ENCODE measurements around the gene VIL1.

The VIL1 gene

DNA sequence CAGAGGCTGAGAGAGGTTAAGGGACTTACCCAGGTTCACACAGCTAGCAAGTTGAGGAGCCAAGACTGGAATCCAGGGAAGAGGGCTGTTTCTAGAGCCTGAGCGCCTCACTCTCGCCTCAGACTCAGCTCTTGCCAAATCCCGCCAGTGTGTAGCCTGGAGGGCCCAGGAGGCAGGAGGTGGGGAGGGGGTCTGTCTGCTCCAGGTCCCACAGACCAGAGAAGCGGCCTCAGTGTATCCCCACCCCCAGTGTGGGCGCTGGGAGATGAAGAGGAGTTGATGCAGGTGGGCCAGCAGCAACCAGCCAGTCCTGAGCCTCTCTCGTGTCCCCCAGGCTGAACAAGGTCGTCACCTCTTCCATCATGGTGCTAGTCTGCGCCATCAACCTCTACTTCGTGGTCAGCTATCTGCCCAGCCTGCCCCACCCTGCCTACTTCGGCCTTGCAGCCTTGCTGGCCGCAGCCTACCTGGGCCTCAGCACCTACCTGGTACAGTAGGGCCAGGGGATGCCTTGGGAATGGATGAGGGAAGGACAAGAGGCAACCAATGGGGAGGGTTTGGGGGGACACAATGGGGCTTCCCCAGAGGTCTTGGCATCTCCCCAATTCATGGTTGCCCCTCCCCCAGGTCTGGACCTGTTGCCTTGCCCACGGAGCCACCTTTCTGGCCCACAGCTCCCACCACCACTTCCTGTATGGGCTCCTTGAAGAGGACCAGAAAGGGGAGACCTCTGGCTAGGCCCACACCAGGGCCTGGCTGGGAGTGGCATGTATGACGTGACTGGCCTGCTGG lies 24.4 kb upstream of the VIL1 start:
- ATAC-seq, result no peak
- no peak for TF ChIP-seq ZFP3 (CRISPR knock-in tag; IDR thresholded peaks at IDR 0.05)
- no peak for TF ChIP-seq CREB5 (CRISPR knock-in tag; IDR thresholded peaks at IDR 0.05; ENCODE audit: low read depth)
- TF ChIP-seq ESRRG (CRISPR knock-in tag; IDR thresholded peaks at IDR 0.05), result no peak
- TF ChIP-seq BACH2 (CRISPR knock-in tag; IDR thresholded peaks at IDR 0.05; ENCODE audit: borderline replicate concordance), result no peak
- no peak for TF ChIP-seq ISL1 (CRISPR knock-in tag; IDR thresholded peaks at IDR 0.05)
- no peak for TF ChIP-seq ARNTL (CRISPR knock-in tag; IDR thresholded peaks at IDR 0.05; ENCODE audit: borderline replicate concordance, low read depth)
- no peak for TF ChIP-seq TOX (CRISPR knock-in tag; IDR thresholded peaks at IDR 0.05; ENCODE audit: borderline replicate concordance)
- no peak for TF ChIP-seq RARB (CRISPR knock-in tag; IDR thresholded peaks at IDR 0.05)
- TF ChIP-seq, protein P1, sequence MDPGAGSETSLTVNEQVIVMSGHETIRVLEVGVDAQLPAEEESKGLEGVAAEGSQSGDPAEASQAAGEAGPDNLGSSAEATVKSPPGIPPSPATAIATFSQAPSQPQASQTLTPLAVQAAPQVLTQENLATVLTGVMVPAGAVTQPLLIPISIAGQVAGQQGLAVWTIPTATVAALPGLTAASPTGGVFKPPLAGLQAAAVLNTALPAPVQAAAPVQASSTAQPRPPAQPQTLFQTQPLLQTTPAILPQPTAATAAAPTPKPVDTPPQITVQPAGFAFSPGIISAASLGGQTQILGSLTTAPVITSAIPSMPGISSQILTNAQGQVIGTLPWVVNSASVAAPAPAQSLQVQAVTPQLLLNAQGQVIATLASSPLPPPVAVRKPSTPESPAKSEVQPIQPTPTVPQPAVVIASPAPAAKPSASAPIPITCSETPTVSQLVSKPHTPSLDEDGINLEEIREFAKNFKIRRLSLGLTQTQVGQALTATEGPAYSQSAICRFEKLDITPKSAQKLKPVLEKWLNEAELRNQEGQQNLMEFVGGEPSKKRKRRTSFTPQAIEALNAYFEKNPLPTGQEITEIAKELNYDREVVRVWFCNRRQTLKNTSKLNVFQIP (CRISPR knock-in tag; IDR thresholded peaks at IDR 0.05; ENCODE audit: borderline replicate concordance, low read depth), result no peak
- no peak for TF ChIP-seq ZC3H10 (CRISPR knock-in tag; IDR thresholded peaks at IDR 0.05)
- TF ChIP-seq TCF4 (CRISPR knock-in tag; IDR thresholded peaks at IDR 0.05; ENCODE audit: borderline replicate concordance), result no peak
- TF ChIP-seq, protein P2, sequence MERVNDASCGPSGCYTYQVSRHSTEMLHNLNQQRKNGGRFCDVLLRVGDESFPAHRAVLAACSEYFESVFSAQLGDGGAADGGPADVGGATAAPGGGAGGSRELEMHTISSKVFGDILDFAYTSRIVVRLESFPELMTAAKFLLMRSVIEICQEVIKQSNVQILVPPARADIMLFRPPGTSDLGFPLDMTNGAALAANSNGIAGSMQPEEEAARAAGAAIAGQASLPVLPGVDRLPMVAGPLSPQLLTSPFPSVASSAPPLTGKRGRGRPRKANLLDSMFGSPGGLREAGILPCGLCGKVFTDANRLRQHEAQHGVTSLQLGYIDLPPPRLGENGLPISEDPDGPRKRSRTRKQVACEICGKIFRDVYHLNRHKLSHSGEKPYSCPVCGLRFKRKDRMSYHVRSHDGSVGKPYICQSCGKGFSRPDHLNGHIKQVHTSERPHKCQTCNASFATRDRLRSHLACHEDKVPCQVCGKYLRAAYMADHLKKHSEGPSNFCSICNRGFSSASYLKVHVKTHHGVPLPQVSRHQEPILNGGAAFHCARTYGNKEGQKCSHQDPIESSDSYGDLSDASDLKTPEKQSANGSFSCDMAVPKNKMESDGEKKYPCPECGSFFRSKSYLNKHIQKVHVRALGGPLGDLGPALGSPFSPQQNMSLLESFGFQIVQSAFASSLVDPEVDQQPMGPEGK (CRISPR knock-in tag; IDR thresholded peaks at IDR 0.05; ENCODE audit: borderline replicate concordance), result no peak
- TF ChIP-seq ZNF565 (CRISPR knock-in tag; conservative IDR thresholded peaks at IDR 0.05; ENCODE audit: low read depth), result no peak
- no peak for TF ChIP-seq ZNF8 (CRISPR knock-in tag; IDR thresholded peaks at IDR 0.05)
- TF ChIP-seq ZFP30 (CRISPR knock-in tag; IDR thresholded peaks at IDR 0.05), result no peak
- no peak for TF ChIP-seq SNAI2 (CRISPR knock-in tag; IDR thresholded peaks at IDR 0.05)
- TF ChIP-seq PPARA (CRISPR knock-in tag; IDR thresholded peaks at IDR 0.05; ENCODE audit: borderline replicate concordance), result no peak
- TF ChIP-seq CSDC2 (CRISPR knock-in tag; IDR thresholded peaks at IDR 0.05), result no peak

DNA sequence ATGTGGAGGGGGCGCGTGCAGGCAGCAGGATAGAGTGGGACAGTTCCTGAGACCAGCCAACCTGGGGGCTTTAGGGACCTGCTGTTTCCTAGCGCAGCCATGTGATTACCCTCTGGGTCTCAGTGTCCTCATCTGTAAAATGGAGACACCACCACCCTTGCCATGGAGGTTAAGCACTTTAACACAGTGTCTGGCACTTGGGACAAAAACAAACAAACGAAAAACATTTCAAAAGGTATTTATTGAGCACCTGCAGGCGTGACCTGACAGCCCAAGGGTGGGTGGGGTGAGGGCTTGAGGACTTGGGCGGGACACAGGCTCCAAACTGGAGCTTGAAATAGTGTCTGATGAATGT lies 23.9 kb upstream of the VIL1 start:
- no peak for ATAC-seq
- no peak for TF ChIP-seq ISL1 (CRISPR knock-in tag; IDR thresholded peaks at IDR 0.05)

DNA sequence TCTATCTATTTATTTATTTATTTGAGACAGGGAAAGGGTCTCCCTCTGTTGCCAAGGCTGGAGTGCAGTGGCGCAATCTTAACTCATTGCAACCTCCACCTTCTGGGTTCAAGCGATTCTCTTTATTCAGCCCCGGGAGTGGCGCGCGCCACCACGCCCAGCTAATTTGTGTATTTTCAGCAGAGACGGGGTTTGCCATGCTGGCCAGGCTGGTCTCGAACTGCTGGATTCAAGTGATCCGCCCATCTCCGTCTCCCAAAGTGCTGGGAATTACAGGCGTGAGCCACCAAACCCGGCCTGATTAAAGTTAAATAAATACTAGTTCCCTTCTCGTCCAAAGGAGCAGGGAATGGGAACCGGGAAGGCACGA lies 23.5 kb upstream of the VIL1 start:
- no peak for ATAC-seq
- TF ChIP-seq CSDC2 (CRISPR knock-in tag; IDR thresholded peaks at IDR 0.05), result no peak
- TF ChIP-seq, protein P1 (CRISPR knock-in tag; IDR thresholded peaks at IDR 0.05; ENCODE audit: borderline replicate concordance, low read depth), result no peak
- no peak for TF ChIP-seq OSR1 (CRISPR knock-in tag; IDR thresholded peaks at IDR 0.05)
- TF ChIP-seq PPARA (CRISPR knock-in tag; IDR thresholded peaks at IDR 0.05; ENCODE audit: borderline replicate concordance), result no peak
- TF ChIP-seq GLIS3 (CRISPR knock-in tag; IDR thresholded peaks at IDR 0.05), result no peak
- TF ChIP-seq ESRRG (CRISPR knock-in tag; IDR thresholded peaks at IDR 0.05), result no peak
- no peak for TF ChIP-seq ZNF8 (CRISPR knock-in tag; IDR thresholded peaks at IDR 0.05)
- TF ChIP-seq ZFP30 (CRISPR knock-in tag; IDR thresholded peaks at IDR 0.05), result no peak
- no peak for TF ChIP-seq CSRNP3 (CRISPR knock-in tag; IDR thresholded peaks at IDR 0.05)
- TF ChIP-seq ISL1 (CRISPR knock-in tag; IDR thresholded peaks at IDR 0.05), result no peak
- TF ChIP-seq, protein P3, sequence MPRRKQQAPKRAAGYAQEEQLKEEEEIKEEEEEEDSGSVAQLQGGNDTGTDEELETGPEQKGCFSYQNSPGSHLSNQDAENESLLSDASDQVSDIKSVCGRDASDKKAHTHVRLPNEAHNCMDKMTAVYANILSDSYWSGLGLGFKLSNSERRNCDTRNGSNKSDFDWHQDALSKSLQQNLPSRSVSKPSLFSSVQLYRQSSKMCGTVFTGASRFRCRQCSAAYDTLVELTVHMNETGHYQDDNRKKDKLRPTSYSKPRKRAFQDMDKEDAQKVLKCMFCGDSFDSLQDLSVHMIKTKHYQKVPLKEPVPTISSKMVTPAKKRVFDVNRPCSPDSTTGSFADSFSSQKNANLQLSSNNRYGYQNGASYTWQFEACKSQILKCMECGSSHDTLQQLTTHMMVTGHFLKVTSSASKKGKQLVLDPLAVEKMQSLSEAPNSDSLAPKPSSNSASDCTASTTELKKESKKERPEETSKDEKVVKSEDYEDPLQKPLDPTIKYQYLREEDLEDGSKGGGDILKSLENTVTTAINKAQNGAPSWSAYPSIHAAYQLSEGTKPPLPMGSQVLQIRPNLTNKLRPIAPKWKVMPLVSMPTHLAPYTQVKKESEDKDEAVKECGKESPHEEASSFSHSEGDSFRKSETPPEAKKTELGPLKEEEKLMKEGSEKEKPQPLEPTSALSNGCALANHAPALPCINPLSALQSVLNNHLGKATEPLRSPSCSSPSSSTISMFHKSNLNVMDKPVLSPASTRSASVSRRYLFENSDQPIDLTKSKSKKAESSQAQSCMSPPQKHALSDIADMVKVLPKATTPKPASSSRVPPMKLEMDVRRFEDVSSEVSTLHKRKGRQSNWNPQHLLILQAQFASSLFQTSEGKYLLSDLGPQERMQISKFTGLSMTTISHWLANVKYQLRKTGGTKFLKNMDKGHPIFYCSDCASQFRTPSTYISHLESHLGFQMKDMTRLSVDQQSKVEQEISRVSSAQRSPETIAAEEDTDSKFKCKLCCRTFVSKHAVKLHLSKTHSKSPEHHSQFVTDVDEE (CRISPR knock-in tag; IDR thresholded peaks at IDR 0.05), result no peak
- TF ChIP-seq, protein P2 (CRISPR knock-in tag; IDR thresholded peaks at IDR 0.05; ENCODE audit: borderline replicate concordance), result no peak
- TF ChIP-seq TOX (CRISPR knock-in tag; IDR thresholded peaks at IDR 0.05; ENCODE audit: borderline replicate concordance), result no peak
- no peak for TF ChIP-seq ZNF70 (CRISPR knock-in tag; IDR thresholded peaks at IDR 0.05)
- TF ChIP-seq ARNTL (CRISPR knock-in tag; IDR thresholded peaks at IDR 0.05; ENCODE audit: borderline replicate concordance, low read depth), result no peak
- no peak for TF ChIP-seq SNAI2 (CRISPR knock-in tag; IDR thresholded peaks at IDR 0.05)
